GM13977 (cell line): ENCODE results near the gene TEKT2.
A peak's percentile ranks its signal among the peaks of the same experiment; 100 is the strongest.

Source experiments
- DNase-seq: peaks from one replicate; pipeline ENCODE4 v3.0.0; 2012; ENCODE audit warnings: low spot score
- CTCF ChIP-seq: IDR thresholded peaks from 2 replicates; pipeline ENCODE4 v1.5.1; 2012; ENCODE audit warnings: mild to moderate bottlenecking, control low read depth; ENCODE audit not compliant: insufficient read depth; ENCODE audit errors: extremely low read depth, missing control alignments
- in situ Hi-C: fragments of 300-500 bp; cut with MboI; formaldehyde crosslinking; loops from one replicate; pipeline ENCODE4 v1.12.0; 2022; ENCODE audit warnings: low sequenced_read_pairs, low pct_unique_long_range_greater_than_20kb, mixed read lengths, inconsistent platforms; ENCODE audit not compliant: unreplicated experiment

The TEKT2 gene

DNA sequence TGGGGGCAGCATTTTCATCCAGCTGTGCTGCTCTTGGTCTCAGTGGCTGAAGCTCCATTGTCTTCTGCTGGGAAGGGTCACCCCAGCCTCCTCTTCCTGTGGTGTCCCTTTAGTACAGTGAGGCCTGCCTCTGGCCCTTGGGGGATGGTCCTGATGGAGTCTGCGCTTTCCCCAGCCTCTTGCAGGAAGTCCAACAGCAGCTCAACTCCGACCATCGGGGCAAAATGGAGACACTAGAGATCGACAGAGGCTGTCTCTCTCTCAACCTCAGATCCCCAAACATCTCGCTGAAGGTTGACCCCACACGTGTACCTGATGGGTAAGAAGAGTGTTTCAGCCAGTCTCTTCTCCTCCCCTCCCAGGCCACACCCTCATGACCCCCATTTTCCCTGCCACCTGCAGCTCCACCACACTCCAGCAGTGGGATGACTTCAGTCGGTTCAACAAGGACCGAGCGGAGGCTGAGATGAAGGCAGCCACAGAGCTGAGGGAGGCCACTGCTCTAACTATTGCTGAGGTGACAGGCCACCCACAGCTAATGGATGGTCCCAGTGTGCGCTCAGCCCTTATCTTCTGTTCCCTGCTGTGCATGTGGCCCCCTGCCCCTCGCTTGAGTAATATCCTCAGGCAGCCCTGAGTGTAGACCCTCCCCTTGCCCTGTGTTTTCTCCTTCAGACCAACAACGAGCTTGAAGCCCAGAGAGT lies 2.8 kb downstream of the TEKT2 start:
- DNase-seq, result no peak
- in situ Hi-C loops, result no loop called here
- no peak for TF ChIP-seq CTCF

DNA sequence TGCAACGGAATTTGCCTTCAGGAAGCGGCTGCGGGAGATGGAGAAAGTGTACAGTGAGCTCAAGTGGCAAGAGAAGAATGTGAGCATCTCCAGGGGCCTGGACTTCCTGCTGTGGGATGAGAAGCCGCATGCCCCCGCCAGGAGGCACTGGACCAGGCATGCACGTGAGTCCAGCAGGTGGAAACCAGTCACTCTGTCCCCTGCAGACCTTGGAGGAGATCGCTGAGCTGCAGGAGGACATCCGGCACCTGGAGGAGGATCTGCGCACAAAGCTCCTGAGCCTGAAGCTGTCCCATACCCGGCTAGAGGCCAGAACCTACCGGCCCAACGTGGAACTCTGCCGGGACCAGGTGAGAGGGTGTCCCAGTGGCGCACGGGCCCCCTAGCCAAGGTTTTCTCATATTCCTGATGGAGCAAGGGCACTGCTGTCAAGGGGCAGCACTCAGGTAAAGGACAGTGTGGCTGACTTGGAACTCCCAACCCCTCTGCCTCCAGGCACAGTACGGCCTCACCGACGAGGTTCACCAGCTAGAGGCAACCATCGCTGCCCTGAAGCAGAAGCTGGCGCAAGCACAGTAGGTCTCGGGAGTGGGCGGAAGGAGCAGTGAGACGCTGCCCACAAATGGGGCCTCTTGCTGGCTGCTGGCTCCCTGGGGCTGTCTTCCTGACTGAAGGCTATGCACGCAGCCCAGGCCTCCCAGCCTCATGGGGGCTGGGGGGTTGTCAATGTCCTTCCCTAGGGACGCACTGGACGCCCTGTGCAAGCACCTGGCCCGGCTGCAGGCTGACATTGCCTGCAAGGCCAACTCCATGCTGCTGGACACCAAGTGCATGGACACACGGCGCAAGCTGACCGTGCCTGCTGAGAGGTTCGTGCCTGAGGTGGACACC lies 3.6 kb downstream of the TEKT2 start:
- no peak for TF ChIP-seq CTCF
- DNase-seq, result no peak
- in situ Hi-C loops, result no loop called here

GRCh38 chr1:36088265-36088576 lies 4.3 kb downstream of the TEKT2 start:
- in situ Hi-C loops, result no loop called here
- TF ChIP-seq CTCF, result no peak
- peak; percentile 67 for DNase-seq

DNA sequence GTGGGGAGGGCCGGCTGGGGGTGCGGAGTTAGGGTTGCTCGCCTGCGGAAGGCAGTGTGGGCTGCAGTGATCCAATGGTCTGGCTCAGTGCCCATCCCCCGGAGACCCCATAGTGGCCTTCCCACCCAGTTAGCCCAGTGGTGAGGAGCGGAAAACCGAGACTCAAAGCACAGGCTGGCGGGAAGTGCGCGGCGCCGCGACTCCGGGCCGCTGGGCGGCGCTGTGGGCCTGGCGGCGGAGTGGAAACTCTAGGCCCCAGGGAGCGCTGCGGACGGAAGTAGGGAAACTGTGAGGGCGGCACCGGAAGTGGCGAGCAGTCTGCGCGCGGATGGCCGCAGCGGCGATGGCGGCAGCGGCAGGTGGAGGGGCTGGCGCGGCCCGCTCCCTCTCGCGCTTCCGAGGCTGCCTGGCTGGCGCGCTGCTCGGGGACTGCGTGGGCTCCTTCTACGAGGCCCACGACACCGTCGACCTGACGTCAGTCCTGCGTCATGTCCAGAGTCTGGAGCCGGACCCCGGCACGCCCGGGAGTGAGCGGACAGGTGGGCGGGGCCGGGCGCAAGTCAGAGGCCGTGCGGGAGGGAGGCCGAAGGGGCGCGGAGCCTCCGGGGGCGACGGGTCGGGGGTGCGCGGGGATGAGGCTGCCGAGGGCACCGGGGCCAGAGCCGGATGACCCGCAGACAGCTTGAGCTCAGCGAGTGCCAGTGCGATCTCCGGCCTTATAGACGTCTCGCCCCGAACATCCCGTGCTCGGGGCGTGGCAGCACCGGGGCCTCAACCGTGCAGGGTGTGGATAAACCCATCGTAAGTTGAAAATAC lies 4.9 kb downstream of the TEKT2 start, which contains the start of gene ADPRS:
Gene ADPRS, plus strand, starts transcription at position 316 of the 816 bp plus-strand sequence. Its CDS starts 13 bp downstream, at position 329.
- peak; percentile 99 for TF ChIP-seq CTCF
- peak; percentile 96 for DNase-seq
- in situ Hi-C loops, result no loop called here

- no peak for DNase-seq
- no peak for TF ChIP-seq CTCF
- in situ Hi-C loops, result loop anchor here (10.0 kb wide), 1 partner anchor 95 kb away; no protein-coding TSS in a partner anchor
These were observed 5.7 kb downstream of the TEKT2 start for GRCh38 chr1:36089393-36090121.
